IMR-90 (cell line): ENCODE data around the gene ASCL5. TPM values are rescaled to one million over a fixed set of nuclear protein-coding genes. Genes with fewer than 3 reads are reported as not detected.
A peak's percentile ranks its signal among the peaks of the same experiment; 100 is the strongest.

Experiments used
- ATAC-seq: fragments of 200-7000 bp; cut with Tn5 transposase; 2 replicates; pipeline ENCODE4 v1.9.1; 2020; ENCODE audit warnings: low read depth, mild to moderate bottlenecking, moderate library complexity
- BruUV-seq: library from RNA; stranded (reverse); fragments of 400-500 nt; replicated peaks from 2 replicates; lab custom pipeline; 2021; lab: Mats Ljungman, UMichigan
- CTCF ChIA-PET: fragments of 300-600 bp; formaldehyde crosslinking; extraction: SDS; loops from one replicate; lab custom pipeline; 2021; ENCODE audit warnings: antibody characterized with exemption; lab: Yijun Ruan, JAX
- POLR2A ChIA-PET: fragments of 300-600 bp; sonication (Branson Sonifier 250); formaldehyde crosslinking; loops from one replicate; lab custom pipeline; 2022; ENCODE audit warnings: antibody characterized with exemption; ENCODE audit not compliant: unreplicated experiment; lab: Charles Lee
- DNase-seq: peaks from one replicate; pipeline ENCODE4 v3.0.0; 2013
- H2AFZ ChIP-seq: replicated peaks from 2 replicates; pipeline ENCODE3; 2013; ENCODE audit warnings: low read length, mild to moderate bottlenecking; ENCODE audit not compliant: poor library complexity
- H2AK5ac ChIP-seq: 2 replicates; pipeline ENCODE4 v1.6.1; 2013; ENCODE audit warnings: low read depth, low read length, inconsistent platforms
- H2AK9ac ChIP-seq: replicated peaks from 2 replicates; pipeline ENCODE3; 2013; ENCODE audit warnings: mild to moderate bottlenecking, low read depth, low read length, moderate library complexity; ENCODE audit not compliant: poor library complexity
- H2BK120ac ChIP-seq: 2 replicates; pipeline ENCODE4 v1.6.1; 2013; ENCODE audit warnings: low read depth, low read length, inconsistent platforms
- H2BK15ac ChIP-seq: 3 replicates; pipeline ENCODE4 v1.6.1; 2013; ENCODE audit warnings: low read depth, low read length, inconsistent platforms
- H2BK20ac ChIP-seq: 2 replicates; pipeline ENCODE4 v1.6.1; 2013; ENCODE audit warnings: low read depth, mild to moderate bottlenecking, inconsistent platforms, low read length, moderate library complexity
- H2BK5ac ChIP-seq: 2 replicates; pipeline ENCODE4 v1.6.1; 2013; ENCODE audit warnings: mild to moderate bottlenecking, low read depth, low read length, inconsistent platforms; ENCODE audit not compliant: poor library complexity, severe bottlenecking
- H3K14ac ChIP-seq: replicated peaks from 2 replicates; pipeline ENCODE4 v1.6.1; 2013; ENCODE audit warnings: low read depth, low read length, inconsistent platforms
- H3K18ac ChIP-seq: 2 replicates; pipeline ENCODE4 v1.6.1; 2013; ENCODE audit warnings: low read depth, low read length, control low read depth
- H3K23ac ChIP-seq: 2 replicates; pipeline ENCODE4 v1.6.1; 2013; ENCODE audit warnings: low read depth, low read length, inconsistent platforms
- H3K27ac ChIP-seq: 2 replicates; pipeline ENCODE4 v1.5.1; 2013; ENCODE audit warnings: mild to moderate bottlenecking, control low read depth, low read length; ENCODE audit not compliant: insufficient read depth
- H3K27me3 ChIP-seq: 2 replicates; pipeline ENCODE4 v1.6.1; 2013; ENCODE audit warnings: low read length; ENCODE audit not compliant: control insufficient read depth, insufficient read depth
- H3K36me3 ChIP-seq: 2 replicates; pipeline ENCODE4 v1.6.1; 2013; ENCODE audit warnings: low read length, mixed read lengths; ENCODE audit not compliant: control insufficient read depth, insufficient read depth
- H3K4ac ChIP-seq: 2 replicates; pipeline ENCODE4 v1.6.1; 2013; ENCODE audit warnings: low read depth, low read length, inconsistent platforms
- H3K4me1 ChIP-seq: 2 replicates; pipeline ENCODE4 v1.6.1; 2013; ENCODE audit warnings: low read length, mixed read lengths; ENCODE audit not compliant: control insufficient read depth, insufficient read depth
- H3K4me2 ChIP-seq: 2 replicates; pipeline ENCODE4 v1.6.1; 2013; ENCODE audit warnings: low read depth, mild to moderate bottlenecking, control low read depth, low read length, moderate library complexity
- H3K4me3 ChIP-seq: 2 replicates; pipeline ENCODE4 v1.5.1; 2013; ENCODE audit warnings: low read depth, mild to moderate bottlenecking, control low read depth, low read length, moderate library complexity; ENCODE audit not compliant: insufficient read depth
- H3K56ac ChIP-seq: 2 replicates; pipeline ENCODE4 v1.6.1; 2013; ENCODE audit warnings: low read length, inconsistent platforms; ENCODE audit not compliant: insufficient read depth; ENCODE audit errors: extremely low read depth
- H3K79me1 ChIP-seq, 2 experiments: 2 replicates each; pipeline ENCODE4 v1.6.1; 2013; ENCODE audit warnings: low read length in 2 of 2, inconsistent platforms in 1 of 2, low read depth in 1 of 2
- H3K9ac ChIP-seq: 2 replicates; pipeline ENCODE4 v1.6.1; 2013; ENCODE audit warnings: low read depth, low read length, control low read depth
- H3K9me1 ChIP-seq: 2 replicates; pipeline ENCODE4 v1.6.1; 2013; ENCODE audit warnings: low read length, inconsistent platforms; ENCODE audit not compliant: insufficient read depth
- H3K9me3 ChIP-seq: 2 replicates; pipeline ENCODE4 v1.6.1; 2013; ENCODE audit warnings: low read length; ENCODE audit not compliant: control insufficient read depth, insufficient read depth
- H4K20me1 ChIP-seq: 2 replicates; pipeline ENCODE4 v1.6.1; 2013; ENCODE audit warnings: low read length, inconsistent platforms; ENCODE audit not compliant: insufficient read depth
- H4K5ac ChIP-seq: 2 replicates; pipeline ENCODE4 v1.6.1; 2013; ENCODE audit warnings: mild to moderate bottlenecking, low read depth, low read length, control low read depth
- H4K8ac ChIP-seq, 2 experiments: 2 replicates each; pipeline ENCODE4 v1.6.1; 2013; ENCODE audit warnings: low read depth in 2 of 2, low read length in 2 of 2, control low read depth in 1 of 2, inconsistent platforms in 1 of 2
- H4K91ac ChIP-seq: 2 replicates; pipeline ENCODE4 v1.6.1; 2013; ENCODE audit warnings: low read depth, low read length, inconsistent platforms; ENCODE audit not compliant: insufficient read depth
- BHLHE40 ChIP-seq: fragments of 150-350 bp; IDR thresholded peaks from 2 replicates; pipeline ENCODE4 v1.6.1; 2016; ENCODE audit warnings: mild to moderate bottlenecking, low read depth, low read length
- CHD1 ChIP-seq: IDR thresholded peaks from 2 replicates; pipeline ENCODE4 v1.6.1; 2012; ENCODE audit warnings: low read depth, low read length, improper control_type of control experiment
- MAFK ChIP-seq: IDR thresholded peaks from 2 replicates; pipeline ENCODE4 v1.6.1; 2012; ENCODE audit warnings: low read depth, low read length, improper control_type of control experiment
- POLR2A ChIP-seq: IDR thresholded peaks from 2 replicates; pipeline ENCODE4 v1.6.1; 2012; ENCODE audit warnings: mild to moderate bottlenecking, low read depth, low read length
- RAD21 ChIP-seq: IDR thresholded peaks from 2 replicates; pipeline ENCODE4 v1.6.1; 2012; ENCODE audit warnings: low read length, improper control_type of control experiment
- RCOR1 ChIP-seq: IDR thresholded peaks from 2 replicates; pipeline ENCODE4 v1.6.1; 2012; ENCODE audit warnings: mild to moderate bottlenecking, low read length, improper control_type of control experiment; ENCODE audit not compliant: insufficient replicate concordance
- SMC3 ChIP-seq: fragments of 150-350 bp; IDR thresholded peaks from 2 replicates; pipeline ENCODE4 v1.6.1; 2016; ENCODE audit warnings: low read depth, mild to moderate bottlenecking, antibody characterized with exemption, low read length, moderate library complexity
- WGBS, 2 experiments: methylation state at CpG; one replicate each; pipeline versions ENCODE4 v1.1.5 to v1.1.7; 2013; ENCODE audit warnings: missing lambda C conversion rate in 2 of 2; ENCODE audit not compliant: insufficient read length in 1 of 2; ENCODE audit errors: extremely low coverage in 2 of 2; 5-methylcytosine and 5-hydroxymethylcytosine counted together
- dilution Hi-C: fragments of 300-500 bp; cut with HindIII; formaldehyde crosslinking; loops from one replicate; pipeline ENCODE4 v1.14.3; 2018; ENCODE audit warnings: low sequenced_read_pairs; ENCODE audit not compliant: unreplicated experiment
- in situ Hi-C: fragments of 300-500 bp; cut with MboI; formaldehyde crosslinking; loops from 3 replicates; pipeline ENCODE4 v1.14.3; 2019; ENCODE audit warnings: low sequenced_read_pairs, inconsistent platforms, mixed read lengths
- intact Hi-C: fragments of 100-400 bp; cut with micrococcal nuclease; formaldehyde crosslinking; loops from 2 replicates; pipeline ENCODE4 v1.10.0; 2022
- polyA plus RNA-seq, 3 experiments: library from polyadenylated mRNA; depleted of rRNA; stranded (reverse); fragments of >200 nt; gene quantifications; 2 replicates each; pipeline ENCODE4 v1.2.3, GENCODE V29; 2012; ENCODE audit warnings: low replicate concordance in 1 of 3
- total RNA-seq: library from RNA; depleted of rRNA; stranded (reverse); fragments of >200 nt; gene quantifications from 2 replicates; pipeline ENCODE4 v1.2.3, GENCODE V29; 2012
- TF ChIP-seq, protein P1 (sequence below): fragments of 150-350 bp; IDR thresholded peaks from 2 replicates; pipeline ENCODE4 v1.6.1; 2016; ENCODE audit warnings: low read depth, mild to moderate bottlenecking, low read length, moderate library complexity, borderline replicate concordance
- TF ChIP-seq, protein P2 (sequence below): fragments of 150-350 bp; IDR thresholded peaks from 2 replicates; pipeline ENCODE4 v1.6.1; 2017; ENCODE audit warnings: mild to moderate bottlenecking, antibody characterized with exemption, low read length, low read depth
- TF ChIP-seq, protein P3 (sequence below): conservative IDR thresholded peaks from 2 replicates; pipeline ENCODE4 v1.5.1; 2012; ENCODE audit warnings: mild to moderate bottlenecking, low read depth, low read length, improper control_type of control experiment

Gene ASCL5
- total and polyA plus RNA-seq, 2 of the 4 experiments (the other 2 are of a cell fraction), result not detected

GRCh38 chr1:201128476-201128875, 1.5 kb upstream of the ASCL5 start:
- peaks cover 2% of the 10 kb centered on the region; the same call in 1 of the 2 replicates for H3K4me1 ChIP-seq
- in situ Hi-C loops (no loop called here), dilution Hi-C loops (no loop called here), intact Hi-C loops (no loop called here)
- H3K4ac ChIP-seq, result no peak overlapping the region
- BruUV-seq, result no TSS peak
- H3K14ac ChIP-seq, result no peak overlapping the region; the same call in 1 of the 2 replicates
- H3K9me3 ChIP-seq, result no peaks in the 10 kb centered on the region
- no peak overlapping the region for H3K4me3 ChIP-seq
- ATAC-seq (no peak), DNase-seq (no peak)
- H3K27ac ChIP-seq, result no peak overlapping the region
- H3K23ac ChIP-seq, result no peak overlapping the region
- H3K9me1 ChIP-seq, result 0 out of 2 replicates have a peak, but pooled peaks cover 2% of the 10 kb centered on the region
- H2BK5ac ChIP-seq, result no peak overlapping the region
- no peaks in the 10 kb centered on the region for H3K79me1 ChIP-seq
- H4K20me1 ChIP-seq, result no peaks in the 10 kb centered on the region
- peak overlapping the region; percentile 31; the same call in 1 of the 2 replicates for H2AK5ac ChIP-seq
- H4K91ac ChIP-seq, result no peak overlapping the region
- H3K9ac ChIP-seq, result no peak overlapping the region
- H3K4me2 ChIP-seq, result no peak overlapping the region
- peak overlapping the region; percentile 63 for H2AFZ ChIP-seq
- H2BK15ac ChIP-seq, result no peak overlapping the region
- H2AK9ac ChIP-seq, result peak overlapping the region; percentile 79
- H4K5ac ChIP-seq, result no peak overlapping the region
- H4K8ac ChIP-seq, result no peak overlapping the region
- H2BK20ac ChIP-seq, result no peak overlapping the region
- no peak overlapping the region for H3K56ac ChIP-seq
- no peak for TF ChIP-seq RCOR1
- TF ChIP-seq MAFK, result no peak
- TF ChIP-seq RAD21, result no peak
- no peak for TF ChIP-seq POLR2A
- no peak for TF ChIP-seq CHD1
- TF ChIP-seq, protein P1, sequence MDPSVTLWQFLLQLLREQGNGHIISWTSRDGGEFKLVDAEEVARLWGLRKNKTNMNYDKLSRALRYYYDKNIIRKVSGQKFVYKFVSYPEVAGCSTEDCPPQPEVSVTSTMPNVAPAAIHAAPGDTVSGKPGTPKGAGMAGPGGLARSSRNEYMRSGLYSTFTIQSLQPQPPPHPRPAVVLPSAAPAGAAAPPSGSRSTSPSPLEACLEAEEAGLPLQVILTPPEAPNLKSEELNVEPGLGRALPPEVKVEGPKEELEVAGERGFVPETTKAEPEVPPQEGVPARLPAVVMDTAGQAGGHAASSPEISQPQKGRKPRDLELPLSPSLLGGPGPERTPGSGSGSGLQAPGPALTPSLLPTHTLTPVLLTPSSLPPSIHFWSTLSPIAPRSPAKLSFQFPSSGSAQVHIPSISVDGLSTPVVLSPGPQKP, result no peak
- no peak for TF ChIP-seq SMC3
- TF ChIP-seq BHLHE40, result no peak
- TF ChIP-seq, protein P2, sequence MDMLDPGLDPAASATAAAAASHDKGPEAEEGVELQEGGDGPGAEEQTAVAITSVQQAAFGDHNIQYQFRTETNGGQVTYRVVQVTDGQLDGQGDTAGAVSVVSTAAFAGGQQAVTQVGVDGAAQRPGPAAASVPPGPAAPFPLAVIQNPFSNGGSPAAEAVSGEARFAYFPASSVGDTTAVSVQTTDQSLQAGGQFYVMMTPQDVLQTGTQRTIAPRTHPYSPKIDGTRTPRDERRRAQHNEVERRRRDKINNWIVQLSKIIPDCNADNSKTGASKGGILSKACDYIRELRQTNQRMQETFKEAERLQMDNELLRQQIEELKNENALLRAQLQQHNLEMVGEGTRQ, result no peak
- TF ChIP-seq, protein P3, sequence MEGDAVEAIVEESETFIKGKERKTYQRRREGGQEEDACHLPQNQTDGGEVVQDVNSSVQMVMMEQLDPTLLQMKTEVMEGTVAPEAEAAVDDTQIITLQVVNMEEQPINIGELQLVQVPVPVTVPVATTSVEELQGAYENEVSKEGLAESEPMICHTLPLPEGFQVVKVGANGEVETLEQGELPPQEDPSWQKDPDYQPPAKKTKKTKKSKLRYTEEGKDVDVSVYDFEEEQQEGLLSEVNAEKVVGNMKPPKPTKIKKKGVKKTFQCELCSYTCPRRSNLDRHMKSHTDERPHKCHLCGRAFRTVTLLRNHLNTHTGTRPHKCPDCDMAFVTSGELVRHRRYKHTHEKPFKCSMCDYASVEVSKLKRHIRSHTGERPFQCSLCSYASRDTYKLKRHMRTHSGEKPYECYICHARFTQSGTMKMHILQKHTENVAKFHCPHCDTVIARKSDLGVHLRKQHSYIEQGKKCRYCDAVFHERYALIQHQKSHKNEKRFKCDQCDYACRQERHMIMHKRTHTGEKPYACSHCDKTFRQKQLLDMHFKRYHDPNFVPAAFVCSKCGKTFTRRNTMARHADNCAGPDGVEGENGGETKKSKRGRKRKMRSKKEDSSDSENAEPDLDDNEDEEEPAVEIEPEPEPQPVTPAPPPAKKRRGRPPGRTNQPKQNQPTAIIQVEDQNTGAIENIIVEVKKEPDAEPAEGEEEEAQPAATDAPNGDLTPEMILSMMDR, result no peak
- no peak overlapping the region for H3K18ac ChIP-seq
- H2BK120ac ChIP-seq, result no peak overlapping the region
- no peaks in the 10 kb centered on the region; the same call in 1 of the 2 replicates for H3K36me3 ChIP-seq
- WGBS, 2 experiments, result no CpG with 5 or more reads among the region's 9 CpGs
- peaks cover 24% of the 10 kb centered on the region for H3K27me3 ChIP-seq
- POLR2A ChIA-PET, result no interaction called here
- CTCF ChIA-PET, result interaction anchor here (1.7 kb wide), 1 partner anchor 9 kb away, joined by 4 read pairs; no protein-coding TSS in a partner anchor
